ENCODE results near the gene FMO1.

The FMO1 gene

DNA sequence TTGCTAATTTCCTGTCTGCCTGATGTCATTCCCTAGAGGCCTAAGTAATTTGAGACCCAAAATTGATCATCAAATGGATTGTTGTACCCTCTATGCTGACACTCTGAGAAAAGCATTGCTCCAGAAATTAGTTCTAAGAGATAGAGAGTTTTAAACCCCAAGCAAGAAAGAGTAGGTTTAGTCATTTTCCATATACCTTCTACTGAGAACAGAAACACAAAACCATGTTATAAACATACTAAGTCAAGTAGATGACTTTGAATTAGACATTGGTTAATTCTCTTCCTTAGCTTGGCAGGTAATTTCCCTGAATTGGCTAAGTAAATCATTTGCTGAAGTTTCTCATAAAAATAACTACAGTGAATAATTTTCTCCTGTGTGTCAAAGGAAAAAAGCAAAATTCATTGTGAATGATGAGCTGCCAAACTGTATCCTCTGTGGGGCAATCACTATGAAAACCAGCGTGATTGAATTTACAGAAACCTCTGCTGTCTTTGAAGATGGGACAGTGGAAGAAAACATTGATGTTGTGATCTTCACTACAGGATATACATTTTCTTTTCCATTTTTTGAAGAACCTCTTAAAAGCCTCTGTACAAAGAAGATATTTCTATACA lies 85.8 kb downstream of the FMO1 start:
- TF ChIP-seq ZNF8 (CRISPR knock-in tag; IDR thresholded peaks at IDR 0.05): no peak
- no peak for TF ChIP-seq ZC3H10 (CRISPR knock-in tag; IDR thresholded peaks at IDR 0.05)
- no peak for TF ChIP-seq GLIS3 (CRISPR knock-in tag; IDR thresholded peaks at IDR 0.05)
- no peak for TF ChIP-seq TCF4 (CRISPR knock-in tag; IDR thresholded peaks at IDR 0.05; ENCODE audit: borderline replicate concordance)
- TF ChIP-seq CSDC2 (CRISPR knock-in tag; IDR thresholded peaks at IDR 0.05): no peak
- no peak for TF ChIP-seq POU6F1 (CRISPR knock-in tag; IDR thresholded peaks at IDR 0.05; ENCODE audit: borderline replicate concordance, low read depth)
- TF ChIP-seq ZNF70 (CRISPR knock-in tag; IDR thresholded peaks at IDR 0.05): no peak
- TF ChIP-seq PPARA (CRISPR knock-in tag; IDR thresholded peaks at IDR 0.05; ENCODE audit: borderline replicate concordance): no peak
- no peak for TF ChIP-seq ISL1 (CRISPR knock-in tag; IDR thresholded peaks at IDR 0.05)
- no peak for TF ChIP-seq BACH2 (CRISPR knock-in tag; IDR thresholded peaks at IDR 0.05; ENCODE audit: borderline replicate concordance)
- TF ChIP-seq ZFP30 (CRISPR knock-in tag; IDR thresholded peaks at IDR 0.05): no peak
- no peak for TF ChIP-seq TOX (CRISPR knock-in tag; IDR thresholded peaks at IDR 0.05; ENCODE audit: borderline replicate concordance)
- no peak for TF ChIP-seq OSR1 (CRISPR knock-in tag; IDR thresholded peaks at IDR 0.05)
- TF ChIP-seq, protein P1, sequence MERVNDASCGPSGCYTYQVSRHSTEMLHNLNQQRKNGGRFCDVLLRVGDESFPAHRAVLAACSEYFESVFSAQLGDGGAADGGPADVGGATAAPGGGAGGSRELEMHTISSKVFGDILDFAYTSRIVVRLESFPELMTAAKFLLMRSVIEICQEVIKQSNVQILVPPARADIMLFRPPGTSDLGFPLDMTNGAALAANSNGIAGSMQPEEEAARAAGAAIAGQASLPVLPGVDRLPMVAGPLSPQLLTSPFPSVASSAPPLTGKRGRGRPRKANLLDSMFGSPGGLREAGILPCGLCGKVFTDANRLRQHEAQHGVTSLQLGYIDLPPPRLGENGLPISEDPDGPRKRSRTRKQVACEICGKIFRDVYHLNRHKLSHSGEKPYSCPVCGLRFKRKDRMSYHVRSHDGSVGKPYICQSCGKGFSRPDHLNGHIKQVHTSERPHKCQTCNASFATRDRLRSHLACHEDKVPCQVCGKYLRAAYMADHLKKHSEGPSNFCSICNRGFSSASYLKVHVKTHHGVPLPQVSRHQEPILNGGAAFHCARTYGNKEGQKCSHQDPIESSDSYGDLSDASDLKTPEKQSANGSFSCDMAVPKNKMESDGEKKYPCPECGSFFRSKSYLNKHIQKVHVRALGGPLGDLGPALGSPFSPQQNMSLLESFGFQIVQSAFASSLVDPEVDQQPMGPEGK (CRISPR knock-in tag; IDR thresholded peaks at IDR 0.05; ENCODE audit: borderline replicate concordance): no peak
- TF ChIP-seq ZFP3 (CRISPR knock-in tag; IDR thresholded peaks at IDR 0.05): no peak
- TF ChIP-seq ZNF565 (CRISPR knock-in tag; conservative IDR thresholded peaks at IDR 0.05; ENCODE audit: low read depth): no peak
- ATAC-seq: no peak
